Activated naive CD8-positive, alpha-beta T cell treated with anti-CD3 and anti-CD28 coated beads, Interleukin-2, amount 50 U/mL, for 24 hours (primary cell): ENCODE results near the gene RFX3.

Source experiments
- ATAC-seq: fragments of 150-1000 bp; cut with Tn5 transposase; one replicate; pipeline ENCODE4 v1.10.0; 2021
- DNase-seq: peaks from one replicate; pipeline ENCODE4 v3.0.0; 2021
- H3K27ac Mint-ChIP-seq: one replicate; pipeline ENCODE4 v1.8.0; 2021; ENCODE audit warnings: mild to moderate bottlenecking, mixed read lengths
- H3K27me3 Mint-ChIP-seq: one replicate; pipeline ENCODE4 v1.8.0; 2021; ENCODE audit warnings: mixed read lengths
- H3K36me3 Mint-ChIP-seq: one replicate; pipeline ENCODE4 v1.8.0; 2021; ENCODE audit warnings: low read depth, mixed read lengths
- H3K4me1 Mint-ChIP-seq: one replicate; pipeline ENCODE4 v1.8.0; 2021; ENCODE audit warnings: mixed read lengths
- H3K4me3 Mint-ChIP-seq: one replicate; pipeline ENCODE4 v1.8.0; 2021; ENCODE audit warnings: mild to moderate bottlenecking, moderate library complexity, mixed read lengths
- H3K9me3 Mint-ChIP-seq: one replicate; pipeline ENCODE4 v1.8.0; 2021; ENCODE audit warnings: mixed read lengths

The RFX3 gene

DNA sequence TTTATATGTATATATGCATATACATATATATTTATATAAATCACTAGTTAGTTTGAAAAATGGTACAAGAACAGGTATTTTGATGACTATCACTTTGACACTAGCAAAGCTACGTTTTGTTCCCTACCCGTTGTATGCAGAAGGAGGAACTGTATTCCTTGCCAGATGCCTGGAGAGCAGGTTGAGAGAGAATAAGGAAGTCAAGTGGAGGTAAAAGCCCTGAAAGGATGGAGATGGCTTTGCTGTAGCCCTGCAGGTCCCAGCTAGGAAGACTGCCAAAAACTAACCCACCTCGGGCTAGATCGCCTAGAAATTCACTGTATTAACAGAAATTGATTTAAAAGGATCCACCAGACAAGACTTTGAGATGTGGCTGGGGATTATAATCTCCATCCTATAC, 229.3 kb downstream of the RFX3 start:
- no peak for DNase-seq
- Mint-ChIP-seq H3K27me3 (no peaks in the 10 kb centered on the region), H3K9me3 (no peaks in the 10 kb centered on the region), H3K27ac (no peak overlapping the region), H3K4me1 (peaks cover 4% of the 10 kb centered on the region), H3K36me3 (peaks cover 16% of the 10 kb centered on the region), H3K4me3 (no peak overlapping the region)
- ATAC-seq: no peak

DNA sequence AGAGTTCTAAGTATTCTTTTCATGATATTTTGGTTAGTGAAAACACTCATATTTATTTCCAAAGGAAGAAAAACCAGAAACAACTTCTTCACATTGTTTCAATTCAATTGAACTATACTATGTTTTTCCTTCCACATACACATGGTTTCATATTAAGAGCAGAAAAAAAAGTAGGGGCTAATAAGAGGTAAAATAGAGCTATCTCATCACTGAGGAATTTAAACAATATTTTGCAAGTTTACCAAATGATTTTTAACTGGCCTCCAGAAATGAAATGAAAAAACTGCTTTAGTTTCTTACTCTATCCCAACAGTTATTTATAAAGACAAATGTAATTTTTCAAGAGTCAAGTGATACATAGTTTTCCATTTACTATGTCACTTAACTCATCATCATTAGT, 233.5 kb downstream of the RFX3 start:
- no peaks in the 10 kb centered on the region for H3K27me3 Mint-ChIP-seq
- no peak overlapping the region for H3K4me3 Mint-ChIP-seq
- ATAC-seq: no peak
- peaks cover 5% of the 10 kb centered on the region for H3K9me3 Mint-ChIP-seq
- peaks cover 43% of the 10 kb centered on the region for H3K36me3 Mint-ChIP-seq
- DNase-seq: no peak
- no peaks in the 10 kb centered on the region for H3K4me1 Mint-ChIP-seq
- no peak overlapping the region for H3K27ac Mint-ChIP-seq

DNA sequence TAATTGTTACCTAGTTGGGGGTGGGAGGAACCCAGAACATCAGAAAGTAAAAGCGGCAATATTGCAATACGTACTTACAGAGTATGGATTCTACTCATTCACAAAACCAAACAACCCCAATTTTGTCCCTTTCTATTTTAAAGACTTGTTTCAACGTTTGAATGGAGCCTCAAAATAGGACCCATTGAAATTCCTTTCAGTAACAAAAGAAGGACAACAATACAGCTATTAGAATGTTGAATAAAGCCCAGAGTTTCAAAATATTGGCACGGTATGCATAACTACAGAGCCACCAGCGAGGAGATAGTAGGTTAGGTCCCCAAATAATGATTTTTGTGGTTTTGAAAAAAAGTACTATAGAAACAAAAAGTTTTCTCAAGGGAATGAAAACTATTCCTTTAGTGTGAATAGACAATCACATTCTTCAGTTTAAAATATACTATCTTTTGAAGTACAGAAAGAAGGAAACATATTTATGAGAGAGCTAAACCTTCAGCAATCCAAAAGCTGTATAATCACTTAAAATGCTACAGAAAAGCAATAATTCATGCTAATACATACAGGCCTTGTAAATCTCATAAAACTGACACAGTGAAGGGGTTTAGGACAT, 235.5 kb downstream of the RFX3 start:
- peaks cover 50% of the 10 kb centered on the region for H3K36me3 Mint-ChIP-seq
- no peaks in the 10 kb centered on the region for H3K27me3 Mint-ChIP-seq
- ATAC-seq (no peak), DNase-seq (no peak)
- no peak overlapping the region for H3K4me3 Mint-ChIP-seq
- no peaks in the 10 kb centered on the region for H3K4me1 Mint-ChIP-seq
- no peak overlapping the region for H3K27ac Mint-ChIP-seq
- H3K9me3 Mint-ChIP-seq: peaks cover 5% of the 10 kb centered on the region

DNA sequence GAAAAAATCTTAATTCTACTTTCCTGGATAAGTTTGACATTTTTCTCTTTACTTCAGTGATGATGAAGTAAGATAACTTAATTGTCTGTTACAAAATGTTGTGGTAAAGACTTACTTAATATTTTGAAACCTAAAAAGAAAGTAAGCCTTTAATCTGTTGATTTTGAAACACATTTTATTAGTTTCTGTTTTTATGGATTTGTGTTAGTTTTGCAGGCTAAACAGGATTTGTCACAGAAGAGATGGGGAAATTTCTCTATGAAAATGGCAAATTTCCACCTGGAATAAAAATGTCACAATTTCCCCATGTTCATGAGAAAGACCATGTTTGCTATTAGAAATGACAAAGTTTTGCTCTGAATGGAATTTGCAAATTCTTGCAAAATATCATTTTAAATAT, 237.1 kb downstream of the RFX3 start:
- H3K27me3 Mint-ChIP-seq: no peaks in the 10 kb centered on the region
- no peak for ATAC-seq
- H3K4me3 Mint-ChIP-seq: no peak overlapping the region
- no peak overlapping the region for H3K27ac Mint-ChIP-seq
- H3K4me1 Mint-ChIP-seq: peaks cover 2% of the 10 kb centered on the region
- H3K9me3 Mint-ChIP-seq: peaks cover 5% of the 10 kb centered on the region
- H3K36me3 Mint-ChIP-seq: peaks cover 60% of the 10 kb centered on the region
- DNase-seq: no peak

DNA sequence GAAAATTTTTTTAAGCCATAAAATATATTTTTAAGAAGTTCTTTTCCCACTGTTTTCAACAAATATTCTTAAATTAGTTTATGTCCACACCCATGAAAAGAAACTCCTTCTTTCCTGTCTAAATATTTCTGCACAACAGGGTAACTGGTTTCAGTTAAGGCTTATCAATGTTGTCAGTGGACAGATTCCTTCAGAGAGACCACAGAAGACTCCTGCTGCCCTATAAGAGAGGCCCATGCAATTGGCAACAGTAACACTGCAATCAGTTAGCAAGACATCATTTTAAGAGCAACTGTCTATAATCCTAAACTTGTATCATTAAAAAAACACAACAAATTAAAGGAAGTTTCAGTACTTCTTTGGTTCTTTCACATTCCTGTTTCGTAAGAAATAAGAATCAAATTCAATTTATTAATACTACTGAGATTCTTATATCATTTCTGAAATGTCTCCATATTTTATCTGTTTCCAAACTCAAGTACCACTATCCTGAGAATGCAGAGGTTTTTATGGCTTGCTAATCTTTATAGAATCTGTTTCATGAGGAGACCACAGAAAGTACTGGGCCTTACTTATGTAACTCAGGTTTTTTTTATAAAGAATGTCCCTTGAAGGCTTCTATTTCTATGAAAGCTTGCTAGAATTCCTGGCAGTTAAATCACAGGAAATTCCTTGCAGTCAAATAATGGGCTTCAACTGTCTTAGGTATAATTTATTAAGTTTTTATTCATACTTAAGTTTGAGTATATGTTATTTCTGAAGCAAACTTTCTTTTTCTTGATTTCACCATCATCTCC, 240.2 kb downstream of the RFX3 start:
- ATAC-seq: no peak
- Mint-ChIP-seq H3K36me3 (peaks cover 51% of the 10 kb centered on the region), H3K9me3 (peaks cover 5% of the 10 kb centered on the region), H3K4me3 (no peak overlapping the region), H3K27me3 (no peaks in the 10 kb centered on the region), H3K4me1 (peaks cover 4% of the 10 kb centered on the region), H3K27ac (no peak overlapping the region)
- no peak for DNase-seq

DNA sequence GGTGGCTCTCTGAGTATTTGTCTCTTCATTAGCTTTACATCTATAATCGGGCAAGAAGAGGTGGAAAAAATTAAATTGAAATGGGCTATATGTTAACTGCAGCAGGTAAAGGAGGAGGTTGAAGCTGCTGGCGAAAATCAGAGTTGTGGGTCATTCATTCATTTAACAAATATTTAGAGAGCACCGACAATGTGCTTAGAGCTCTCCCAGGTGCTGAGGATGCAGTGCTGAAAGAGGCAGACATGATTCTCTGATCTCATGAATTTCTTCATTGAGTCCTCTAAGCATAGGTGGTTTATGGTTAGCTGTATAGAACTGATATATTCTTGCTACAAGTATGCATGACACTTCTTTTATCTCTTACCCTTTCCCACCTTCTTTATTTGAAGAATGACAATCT, 243.4 kb downstream of the RFX3 start:
- no peak overlapping the region for H3K4me3 Mint-ChIP-seq

DNA sequence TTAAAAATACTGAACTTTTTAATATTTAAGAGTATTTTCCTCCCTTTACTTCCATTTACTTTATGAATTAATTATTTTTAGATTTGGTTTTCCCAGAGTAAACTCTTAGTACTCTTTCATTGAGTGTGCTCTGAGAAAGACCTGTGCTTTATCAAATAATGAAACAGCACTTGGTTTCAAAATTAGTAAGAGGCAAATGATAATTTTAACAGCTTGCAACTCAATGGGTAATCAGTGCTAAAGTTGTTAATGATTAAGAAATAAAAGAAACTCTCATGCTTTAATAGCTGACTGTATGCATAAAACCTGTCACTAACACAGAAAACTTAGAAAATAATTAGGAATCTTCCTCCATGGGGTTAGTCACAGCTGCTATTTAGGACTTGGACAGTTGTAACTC, 244.4 kb downstream of the RFX3 start:
- no peak for DNase-seq
- H3K27ac Mint-ChIP-seq: no peak overlapping the region
- ATAC-seq: no peak
- H3K9me3 Mint-ChIP-seq: no peaks in the 10 kb centered on the region
- H3K36me3 Mint-ChIP-seq: peaks cover 30% of the 10 kb centered on the region
- no peaks in the 10 kb centered on the region for H3K27me3 Mint-ChIP-seq
- peaks cover 4% of the 10 kb centered on the region for H3K4me1 Mint-ChIP-seq
- H3K4me3 Mint-ChIP-seq: no peak overlapping the region

More for the DNA sequence above, 243.4 kb downstream of the RFX3 start:
- DNase-seq (no peak), ATAC-seq (no peak)
- H3K27me3 Mint-ChIP-seq: no peaks in the 10 kb centered on the region
- peaks cover under 1% of the 10 kb centered on the region for H3K9me3 Mint-ChIP-seq
- H3K27ac Mint-ChIP-seq: no peak overlapping the region
- H3K4me1 Mint-ChIP-seq: peaks cover 4% of the 10 kb centered on the region
- H3K36me3 Mint-ChIP-seq: peaks cover 35% of the 10 kb centered on the region

DNA sequence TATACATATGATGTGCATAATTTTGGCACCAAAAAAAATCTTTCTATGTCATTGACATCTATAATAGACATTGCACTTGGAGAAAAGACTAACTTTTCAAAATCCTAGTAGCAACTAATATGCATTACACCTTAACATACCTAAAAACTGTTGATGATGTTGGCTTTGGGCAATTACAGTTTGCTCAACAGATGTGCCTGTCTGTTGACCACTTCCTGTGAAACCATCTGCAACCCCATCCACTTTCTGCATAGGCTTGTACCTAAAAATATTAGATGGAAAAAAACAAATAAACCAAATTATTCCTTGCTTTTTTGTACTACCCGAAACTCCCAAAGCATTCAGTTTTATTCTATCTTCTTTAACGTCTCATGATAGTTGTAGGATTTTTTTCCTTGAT, 248.6 kb downstream of the RFX3 start:
- Mint-ChIP-seq H3K4me1 (peaks cover 1% of the 10 kb centered on the region), H3K36me3 (peaks cover 17% of the 10 kb centered on the region)

DNA sequence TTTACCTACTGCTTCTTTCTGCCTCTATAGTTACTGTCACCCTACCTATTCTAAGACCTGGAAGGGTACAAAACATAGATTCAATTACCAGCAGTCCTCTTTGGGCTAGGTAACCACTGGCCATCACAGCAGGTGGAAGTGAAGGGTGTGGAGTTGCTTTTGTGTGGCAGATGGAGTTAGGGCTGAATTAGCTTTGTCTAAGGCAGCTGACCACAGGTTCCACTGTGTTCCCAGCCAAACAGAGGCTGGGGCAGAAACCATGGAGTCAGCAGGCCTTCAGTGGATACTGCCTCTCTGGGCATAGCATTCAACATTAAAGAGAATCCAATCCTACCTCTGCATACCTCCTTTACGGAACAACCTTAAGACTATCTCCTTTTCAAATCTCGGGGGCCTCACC, 254.2 kb downstream of the RFX3 start:
- H3K36me3 Mint-ChIP-seq: peaks cover 31% of the 10 kb centered on the region
- no peaks in the 10 kb centered on the region for H3K9me3 Mint-ChIP-seq
- no peaks in the 10 kb centered on the region for H3K4me1 Mint-ChIP-seq

More for the DNA sequence above, 248.6 kb downstream of the RFX3 start:
- no peak overlapping the region for H3K4me3 Mint-ChIP-seq
- H3K27me3 Mint-ChIP-seq: no peaks in the 10 kb centered on the region
- ATAC-seq (no peak), DNase-seq (no peak)
- no peaks in the 10 kb centered on the region for H3K9me3 Mint-ChIP-seq
- H3K27ac Mint-ChIP-seq: no peak overlapping the region

DNA sequence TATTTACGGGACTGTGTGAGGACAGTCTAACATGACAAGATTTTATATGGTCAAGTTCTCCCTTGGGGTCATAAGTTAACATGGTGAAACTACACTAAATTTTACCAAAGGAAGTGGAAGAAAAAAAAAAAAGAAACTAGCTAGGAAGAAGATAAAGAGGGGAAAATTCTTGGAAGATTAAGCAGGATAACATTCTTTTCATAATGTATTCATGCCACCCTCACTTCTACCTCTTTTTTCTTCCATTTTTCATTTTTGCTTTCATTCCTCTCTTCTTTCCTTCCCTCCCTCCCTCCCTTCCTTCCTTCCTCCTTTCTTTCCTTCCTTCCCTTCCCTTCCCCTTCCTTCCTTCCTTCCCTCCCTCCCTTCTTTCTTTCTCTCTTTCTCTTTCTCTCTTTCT, 254.6 kb downstream of the RFX3 start:
- H3K27ac Mint-ChIP-seq: no peak overlapping the region
- H3K4me1 Mint-ChIP-seq: no peaks in the 10 kb centered on the region
- no peak overlapping the region for H3K4me3 Mint-ChIP-seq
- no peaks in the 10 kb centered on the region for H3K9me3 Mint-ChIP-seq
- DNase-seq (no peak), ATAC-seq (no peak)
- H3K36me3 Mint-ChIP-seq: peaks cover 28% of the 10 kb centered on the region
- H3K27me3 Mint-ChIP-seq: no peaks in the 10 kb centered on the region

More for the DNA sequence above, 254.2 kb downstream of the RFX3 start:
- no peak overlapping the region for H3K27ac Mint-ChIP-seq
- DNase-seq: no peak
- ATAC-seq: no peak
- no peak overlapping the region for H3K4me3 Mint-ChIP-seq
- H3K27me3 Mint-ChIP-seq: no peaks in the 10 kb centered on the region

DNA sequence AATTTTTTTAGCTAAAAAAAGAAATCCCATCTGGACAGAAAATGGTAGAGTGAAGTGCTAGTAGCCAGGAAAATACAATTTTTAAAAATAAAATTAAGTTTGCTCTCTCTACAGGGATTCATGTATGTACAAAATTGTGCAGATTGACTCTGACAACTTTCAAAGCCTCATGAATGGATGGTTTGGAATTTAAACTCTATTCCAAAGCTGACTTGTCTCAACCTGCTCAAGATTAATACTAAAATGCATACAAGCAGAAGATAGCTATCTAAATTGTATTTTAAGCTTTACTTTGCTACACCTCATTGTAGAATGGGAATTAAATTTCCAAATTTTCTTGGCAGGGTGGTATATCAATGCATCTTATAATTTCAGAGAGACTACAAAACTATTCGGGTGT, 257.6 kb downstream of the RFX3 start:
- DNase-seq (no peak), ATAC-seq (no peak)
- Mint-ChIP-seq H3K4me1 (no peaks in the 10 kb centered on the region), H3K4me3 (no peak overlapping the region), H3K27me3 (no peaks in the 10 kb centered on the region), H3K36me3 (peaks cover 29% of the 10 kb centered on the region), H3K27ac (no peak overlapping the region), H3K9me3 (no peaks in the 10 kb centered on the region)

DNA sequence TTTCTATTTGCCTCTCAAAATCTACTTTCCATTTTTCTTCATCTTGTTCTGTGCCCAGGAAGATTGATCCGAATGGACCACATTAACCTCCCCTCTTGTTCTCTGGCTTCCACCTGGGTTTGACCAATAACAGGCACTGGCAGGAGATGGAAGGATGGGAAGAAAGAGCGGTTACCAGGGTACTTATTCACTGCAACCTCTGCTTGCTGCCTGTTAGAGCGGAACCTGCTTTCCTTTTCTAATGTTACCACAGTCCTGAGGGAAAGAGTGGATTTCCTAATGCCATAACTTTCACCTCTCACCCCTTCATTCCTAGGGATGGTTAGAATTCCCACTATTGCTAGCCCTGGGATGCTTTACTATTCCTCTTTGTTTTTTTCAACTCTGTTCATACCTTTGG, 262.1 kb downstream of the RFX3 start:
- no peaks in the 10 kb centered on the region for H3K27me3 Mint-ChIP-seq
- H3K27ac Mint-ChIP-seq: no peak overlapping the region
- H3K9me3 Mint-ChIP-seq: no peaks in the 10 kb centered on the region
- DNase-seq (no peak), ATAC-seq (no peak)
- H3K4me3 Mint-ChIP-seq: no peak overlapping the region
- H3K36me3 Mint-ChIP-seq: peaks cover 11% of the 10 kb centered on the region
- H3K4me1 Mint-ChIP-seq: no peaks in the 10 kb centered on the region

DNA sequence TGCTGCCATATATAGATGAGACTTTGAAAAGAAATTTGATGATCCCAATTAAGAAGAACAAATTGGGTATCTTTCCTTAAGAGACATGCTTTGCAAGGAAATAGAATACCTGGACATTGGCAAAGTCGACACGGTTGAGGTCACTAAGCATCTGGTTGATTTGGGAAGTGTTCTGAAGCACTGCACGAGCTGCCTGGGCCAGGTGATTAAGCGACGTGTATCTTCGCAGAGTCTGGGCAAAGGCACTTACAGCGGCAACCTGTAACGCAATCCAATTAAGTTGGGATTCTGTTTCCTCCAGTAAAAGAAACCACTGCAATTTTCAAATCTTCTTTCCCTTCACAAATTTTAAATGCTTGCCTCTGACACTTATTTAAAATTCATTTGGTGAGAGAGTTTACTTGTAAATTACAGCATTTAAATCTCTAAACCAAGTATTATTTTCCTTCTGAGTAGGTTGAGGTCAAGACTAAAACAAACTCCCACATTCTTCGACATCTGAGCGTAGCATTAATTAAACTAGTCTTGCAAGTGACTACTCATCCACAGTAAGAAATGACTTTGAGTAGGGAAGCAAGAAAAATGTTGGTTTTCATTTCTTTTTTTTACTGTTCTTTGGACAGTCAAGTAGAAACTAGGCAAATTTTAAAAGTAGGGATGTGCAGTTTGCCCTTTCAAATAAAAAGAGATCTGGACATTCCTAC, 262.8 kb downstream of the RFX3 start:
- no peaks in the 10 kb centered on the region for H3K9me3 Mint-ChIP-seq
- no peak overlapping the region for H3K4me3 Mint-ChIP-seq
- no peaks in the 10 kb centered on the region for H3K4me1 Mint-ChIP-seq
- no peak for DNase-seq
- no peak for ATAC-seq
- H3K36me3 Mint-ChIP-seq: peaks cover 12% of the 10 kb centered on the region
- no peaks in the 10 kb centered on the region for H3K27me3 Mint-ChIP-seq
- no peak overlapping the region for H3K27ac Mint-ChIP-seq

DNA sequence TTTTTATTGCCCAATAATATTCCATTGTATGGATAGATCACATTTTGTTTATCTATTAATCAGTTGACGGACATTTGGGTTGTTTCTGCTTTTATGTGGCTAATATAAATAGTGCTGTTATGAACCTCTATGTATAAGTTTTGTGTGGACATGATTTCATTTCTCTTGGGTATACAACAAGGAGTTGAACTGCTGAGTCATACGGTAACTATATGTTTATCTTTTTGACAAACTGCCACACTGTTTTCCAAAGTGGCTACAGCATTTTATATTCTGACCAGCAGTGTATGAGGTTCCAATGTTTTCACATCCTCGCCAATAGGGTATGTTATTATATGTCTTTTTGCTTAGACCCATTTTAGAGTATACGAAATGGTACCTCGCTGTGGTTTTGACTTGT, 264.3 kb downstream of the RFX3 start:
- no peak overlapping the region for H3K4me3 Mint-ChIP-seq
- no peaks in the 10 kb centered on the region for H3K4me1 Mint-ChIP-seq
- no peaks in the 10 kb centered on the region for H3K27me3 Mint-ChIP-seq
- H3K36me3 Mint-ChIP-seq: peaks cover 8% of the 10 kb centered on the region
- no peak for ATAC-seq
- no peak for DNase-seq
- H3K27ac Mint-ChIP-seq: no peak overlapping the region
- H3K9me3 Mint-ChIP-seq: no peaks in the 10 kb centered on the region
